Smooth muscle cell (in vitro differentiated cells): Measurements from ENCODE around the gene KCTD14. TPM values are rescaled to one million over a fixed set of nuclear protein-coding genes. Genes with fewer than 3 reads are reported as not detected.
"Not testable (repeated sequence)": the region's sequence is repeated elsewhere in the genome, so short reads cannot be mapped to it uniquely, and the experiment has no call there.

Source experiments
- DNase-seq: peaks from one replicate; lab custom pipeline; 2025; ENCODE audit not compliant: unreplicated experiment; lab: John Stamatoyannopoulos, UW
- H2AFZ ChIP-seq: fragments of 200-600 bp; sonication (generic); 2 replicates; pipeline ENCODE4 v1.6.0; 2016; ENCODE audit warnings: antibody characterized with exemption, low read depth, mild to moderate bottlenecking
- H3F3A ChIP-seq: fragments of 200-600 bp; sonication (generic); 2 replicates; pipeline ENCODE4 v1.6.0; 2017; ENCODE audit warnings: antibody characterized with exemption, low read depth
- H3K27ac ChIP-seq: fragments of 200-600 bp; sonication (generic); 2 replicates; pipeline ENCODE4 v1.5.1; 2016; ENCODE audit warnings: low read depth, mild to moderate bottlenecking
- H3K27me3 ChIP-seq: fragments of 200-600 bp; sonication (generic); 2 replicates; pipeline ENCODE4 v1.6.1; 2016; ENCODE audit warnings: low read depth, mild to moderate bottlenecking
- H3K36me3 ChIP-seq: fragments of 200-600 bp; sonication (generic); 2 replicates; pipeline ENCODE4 v1.5.1; 2016; ENCODE audit warnings: low read depth
- H3K4me1 ChIP-seq: fragments of 200-600 bp; sonication (generic); 2 replicates; pipeline ENCODE4 v1.5.1; 2016; ENCODE audit warnings: low read depth
- H3K4me2 ChIP-seq: fragments of 200-600 bp; sonication (generic); 2 replicates; pipeline ENCODE4 v1.6.0; 2016; ENCODE audit warnings: mild to moderate bottlenecking
- H3K4me3 ChIP-seq: fragments of 200-600 bp; sonication (generic); 2 replicates; pipeline ENCODE4 v1.5.1; 2016; ENCODE audit warnings: mild to moderate bottlenecking
- H3K79me2 ChIP-seq: fragments of 200-600 bp; sonication (generic); 2 replicates; pipeline ENCODE4 v1.6.0; 2016; ENCODE audit warnings: low read depth, mild to moderate bottlenecking
- H3K9ac ChIP-seq: fragments of 200-600 bp; sonication (generic); 2 replicates; pipeline ENCODE4 v1.6.0; 2016; ENCODE audit warnings: low read depth
- H3K9me3 ChIP-seq: fragments of 200-600 bp; sonication (generic); replicated peaks from 2 replicates; pipeline ENCODE4 v1.5.1; 2016; ENCODE audit warnings: low read depth
- H4K20me1 ChIP-seq: fragments of 200-600 bp; sonication (generic); 2 replicates; pipeline ENCODE4 v1.6.0; 2016; ENCODE audit warnings: low read depth
- WGBS: methylation state at CpG from one replicate; pipeline ENCODE4 v1.1.7; 2016; ENCODE audit warnings: low lambda C conversion rate; 5-methylcytosine and 5-hydroxymethylcytosine counted together
- polyA plus RNA-seq: library from polyadenylated mRNA; unstranded; fragments of >200 nt; fragmentation: Nextera tagmentation; extraction: Ambion mirVana; gene quantifications from 2 replicates; pipeline ENCODE4 v1.2.1, GENCODE V29; 2016
- total RNA-seq: library from RNA; depleted of rRNA; stranded (reverse); fragments of >200 nt; gene quantifications from 2 replicates; pipeline ENCODE4 v1.2.3, GENCODE V29; 2014
- TF ChIP-seq, protein P1 (sequence below): fragments of 200-600 bp; sonication (generic); IDR thresholded peaks from 2 replicates; pipeline ENCODE4 v1.5.1; 2017; ENCODE audit warnings: borderline replicate concordance, mild to moderate bottlenecking, antibody characterized with exemption; ENCODE audit not compliant: insufficient read depth, poor library complexity, severe bottlenecking

Gene KCTD14
- total and polyA plus RNA-seq, 2 experiments from 2014 or later: 1.5 to 1.7 TPM

DNA sequence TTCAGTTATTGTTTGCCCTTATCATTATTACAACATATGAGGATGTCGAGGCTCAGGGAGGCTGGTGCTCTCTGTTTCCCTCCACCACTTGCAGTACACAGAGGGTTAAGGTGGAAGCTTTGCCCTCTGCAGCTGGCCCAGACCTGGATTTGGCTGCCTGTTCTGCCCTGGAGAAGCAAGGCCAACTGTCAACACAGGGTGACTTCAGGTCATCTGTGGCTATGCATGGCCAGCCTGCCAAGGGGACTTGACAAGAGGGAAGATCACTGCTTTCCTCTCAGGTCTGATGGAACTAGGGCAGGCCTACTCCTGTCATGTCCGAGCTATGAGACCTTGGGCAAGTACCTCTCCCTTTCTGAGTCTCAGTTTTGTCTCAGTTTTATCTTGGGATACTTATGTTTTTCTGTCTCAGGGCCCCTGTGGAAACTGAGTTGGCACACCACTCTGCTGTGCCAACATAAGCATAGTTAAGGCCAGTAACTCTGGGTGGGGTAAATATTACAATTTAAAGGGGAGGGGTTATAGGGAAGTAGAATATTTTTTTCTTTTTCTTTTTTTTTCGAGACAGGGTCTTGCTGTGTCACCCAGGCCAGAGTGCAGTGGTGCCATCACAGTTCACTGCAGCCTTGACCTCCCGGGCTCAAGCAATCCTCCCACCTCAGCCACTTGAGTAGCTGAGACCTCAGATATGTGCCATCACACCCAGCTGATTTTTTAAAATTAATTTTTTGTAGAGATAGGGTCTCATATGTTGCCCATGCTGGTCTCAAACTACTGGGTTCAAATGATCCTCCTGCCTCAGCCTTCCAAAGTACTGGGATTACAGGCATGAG is 38.2 kb upstream of the KCTD14 start:
- no peaks in the 10 kb centered on the region for H3K9me3 ChIP-seq
- H3K9ac ChIP-seq: no peak overlapping the region
- no peak overlapping the region for H2AFZ ChIP-seq
- WGBS: 81% methylated on average over 4 of the region's 4 CpGs
- no peaks in the 10 kb centered on the region for H3K79me2 ChIP-seq
- H3F3A ChIP-seq: no peaks in the 10 kb centered on the region
- no peaks in the 10 kb centered on the region for H4K20me1 ChIP-seq
- H3K27me3 ChIP-seq: no peaks in the 10 kb centered on the region
- no peaks in the 10 kb centered on the region for H3K36me3 ChIP-seq
- TF ChIP-seq, protein P1, sequence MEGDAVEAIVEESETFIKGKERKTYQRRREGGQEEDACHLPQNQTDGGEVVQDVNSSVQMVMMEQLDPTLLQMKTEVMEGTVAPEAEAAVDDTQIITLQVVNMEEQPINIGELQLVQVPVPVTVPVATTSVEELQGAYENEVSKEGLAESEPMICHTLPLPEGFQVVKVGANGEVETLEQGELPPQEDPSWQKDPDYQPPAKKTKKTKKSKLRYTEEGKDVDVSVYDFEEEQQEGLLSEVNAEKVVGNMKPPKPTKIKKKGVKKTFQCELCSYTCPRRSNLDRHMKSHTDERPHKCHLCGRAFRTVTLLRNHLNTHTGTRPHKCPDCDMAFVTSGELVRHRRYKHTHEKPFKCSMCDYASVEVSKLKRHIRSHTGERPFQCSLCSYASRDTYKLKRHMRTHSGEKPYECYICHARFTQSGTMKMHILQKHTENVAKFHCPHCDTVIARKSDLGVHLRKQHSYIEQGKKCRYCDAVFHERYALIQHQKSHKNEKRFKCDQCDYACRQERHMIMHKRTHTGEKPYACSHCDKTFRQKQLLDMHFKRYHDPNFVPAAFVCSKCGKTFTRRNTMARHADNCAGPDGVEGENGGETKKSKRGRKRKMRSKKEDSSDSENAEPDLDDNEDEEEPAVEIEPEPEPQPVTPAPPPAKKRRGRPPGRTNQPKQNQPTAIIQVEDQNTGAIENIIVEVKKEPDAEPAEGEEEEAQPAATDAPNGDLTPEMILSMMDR: no peak
- H3K4me2 ChIP-seq: no peak overlapping the region
- no peaks in the 10 kb centered on the region for H3K4me1 ChIP-seq
- no peak overlapping the region for H3K4me3 ChIP-seq
- DNase-seq: no peak
- no peak overlapping the region for H3K27ac ChIP-seq

DNA sequence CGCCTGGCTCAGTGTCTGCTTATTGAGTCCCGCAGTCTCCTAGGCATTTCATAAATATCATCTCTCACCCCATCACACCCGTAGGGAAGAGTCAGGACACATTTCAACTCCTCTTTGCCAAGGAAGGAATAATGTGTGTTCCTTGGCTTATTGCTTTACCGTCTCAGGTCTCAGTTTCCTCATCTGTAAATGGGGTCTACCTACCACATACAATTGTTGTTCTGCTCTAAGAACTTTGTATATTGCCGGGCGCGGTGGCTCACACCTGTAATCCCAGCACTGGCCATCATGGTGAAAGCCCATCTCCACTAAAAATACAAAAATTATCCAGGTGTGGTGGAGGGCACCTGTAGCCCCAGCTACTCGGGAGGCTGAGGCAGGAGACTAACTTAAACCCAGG is 37.5 kb upstream of the KCTD14 start:
- no peaks in the 10 kb centered on the region for H3K9me3 ChIP-seq
- no peak for DNase-seq
- H3K27ac ChIP-seq: no peak overlapping the region
- no peak overlapping the region for H2AFZ ChIP-seq
- WGBS: 97% methylated on average over 8 of the region's 8 CpGs
- no peaks in the 10 kb centered on the region for H4K20me1 ChIP-seq
- no peak overlapping the region for H3K4me2 ChIP-seq
- no peaks in the 10 kb centered on the region for H3K36me3 ChIP-seq
- H3K9ac ChIP-seq: no peak overlapping the region
- no peaks in the 10 kb centered on the region for H3F3A ChIP-seq
- H3K27me3 ChIP-seq: no peaks in the 10 kb centered on the region
- TF ChIP-seq, protein P1: no peak
- no peaks in the 10 kb centered on the region for H3K79me2 ChIP-seq
- H3K4me1 ChIP-seq: no peaks in the 10 kb centered on the region
- H3K4me3 ChIP-seq: no peak overlapping the region

DNA sequence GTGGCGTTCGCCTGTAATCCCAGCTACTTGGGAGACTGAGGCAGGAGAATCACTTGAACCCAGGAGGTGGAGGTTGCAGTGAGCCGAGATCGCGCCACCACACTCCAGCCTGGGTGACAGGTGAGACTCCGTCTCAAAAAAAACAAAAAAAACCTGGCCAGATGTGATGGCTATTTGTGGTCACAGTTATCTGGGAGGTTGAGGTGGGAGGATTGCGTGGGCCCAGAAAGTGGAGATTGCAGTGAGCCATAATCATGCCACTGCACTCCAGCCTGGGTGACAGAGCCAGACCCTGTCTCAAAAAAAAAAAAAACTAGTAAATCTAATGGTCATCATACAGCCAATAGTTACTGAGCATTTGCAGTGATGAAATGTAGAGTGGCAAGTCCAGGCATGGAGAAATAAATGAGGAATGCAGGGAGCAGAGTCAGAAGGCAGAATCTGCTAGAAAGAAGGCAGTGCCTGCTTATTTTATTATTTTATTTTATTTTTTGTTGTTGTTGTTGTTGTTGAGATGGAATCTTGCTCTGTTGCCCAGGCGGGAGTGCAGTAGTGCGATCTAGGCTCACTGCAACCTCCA is 36.8 kb upstream of the KCTD14 start:
- not testable (repeated sequence) for H3F3A ChIP-seq, H3K27ac ChIP-seq, H2AFZ ChIP-seq, DNase-seq, H3K4me1 ChIP-seq, H3K27me3 ChIP-seq, H3K36me3 ChIP-seq, H3K9ac ChIP-seq, H3K79me2 ChIP-seq, H4K20me1 ChIP-seq, H3K9me3 ChIP-seq, H3K4me3 ChIP-seq, H3K4me2 ChIP-seq
- WGBS: 93% methylated on average over 9 of the region's 9 CpGs

DNA sequence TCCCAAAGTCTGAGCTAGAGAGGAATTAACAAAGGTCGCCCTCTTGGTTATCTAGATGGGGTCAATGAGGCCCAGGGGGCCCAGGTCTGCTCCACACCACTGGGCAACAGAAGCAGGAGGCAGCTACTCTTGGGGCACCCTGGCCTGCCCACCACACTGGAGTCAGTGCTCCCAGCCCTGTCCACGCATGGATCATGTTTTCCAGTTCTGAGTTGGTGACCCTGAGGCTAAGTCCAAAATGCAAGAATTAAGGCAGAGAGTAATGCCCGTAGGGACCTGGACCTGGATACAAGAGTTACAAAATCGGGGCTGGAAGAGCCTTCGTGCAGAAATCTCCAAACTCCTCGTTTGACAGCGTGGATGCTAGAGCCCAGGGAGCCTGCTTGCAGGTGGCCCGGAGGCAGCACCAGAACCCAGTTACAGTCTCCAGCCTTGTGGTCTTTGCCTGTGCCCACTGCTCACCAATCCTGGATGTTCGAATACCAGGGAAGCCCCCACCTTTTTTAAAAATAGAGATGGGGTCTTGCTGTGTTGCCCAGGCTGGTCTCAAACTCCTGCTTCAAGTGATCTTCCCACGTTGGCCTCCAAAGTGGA is 34.5 kb upstream of the KCTD14 start:
- Histone ChIP-seq H3F3A (no peaks in the 10 kb centered on the region), H2AFZ (no peak overlapping the region), H3K4me2 (no peak overlapping the region), H3K36me3 (no peaks in the 10 kb centered on the region), H3K27ac (no peak overlapping the region), H3K27me3 (no peaks in the 10 kb centered on the region), H4K20me1 (no peaks in the 10 kb centered on the region), H3K9me3 (no peaks in the 10 kb centered on the region), H3K4me3 (no peak overlapping the region), H3K9ac (no peak overlapping the region), H3K79me2 (no peaks in the 10 kb centered on the region), H3K4me1 (no peaks in the 10 kb centered on the region)
- WGBS: 85% methylated on average over 10 of the region's 10 CpGs
- DNase-seq: no peak
- TF ChIP-seq, protein P1: no peak
